Left hindlimb (tissue), 1 donor: ENCODE measurements around the gene CACNA1E.

Experiments
- DNase-seq: peaks from one replicate; pipeline ENCODE4 v3.0.0-alpha.2; 2018

CACNA1E gene

DNA sequence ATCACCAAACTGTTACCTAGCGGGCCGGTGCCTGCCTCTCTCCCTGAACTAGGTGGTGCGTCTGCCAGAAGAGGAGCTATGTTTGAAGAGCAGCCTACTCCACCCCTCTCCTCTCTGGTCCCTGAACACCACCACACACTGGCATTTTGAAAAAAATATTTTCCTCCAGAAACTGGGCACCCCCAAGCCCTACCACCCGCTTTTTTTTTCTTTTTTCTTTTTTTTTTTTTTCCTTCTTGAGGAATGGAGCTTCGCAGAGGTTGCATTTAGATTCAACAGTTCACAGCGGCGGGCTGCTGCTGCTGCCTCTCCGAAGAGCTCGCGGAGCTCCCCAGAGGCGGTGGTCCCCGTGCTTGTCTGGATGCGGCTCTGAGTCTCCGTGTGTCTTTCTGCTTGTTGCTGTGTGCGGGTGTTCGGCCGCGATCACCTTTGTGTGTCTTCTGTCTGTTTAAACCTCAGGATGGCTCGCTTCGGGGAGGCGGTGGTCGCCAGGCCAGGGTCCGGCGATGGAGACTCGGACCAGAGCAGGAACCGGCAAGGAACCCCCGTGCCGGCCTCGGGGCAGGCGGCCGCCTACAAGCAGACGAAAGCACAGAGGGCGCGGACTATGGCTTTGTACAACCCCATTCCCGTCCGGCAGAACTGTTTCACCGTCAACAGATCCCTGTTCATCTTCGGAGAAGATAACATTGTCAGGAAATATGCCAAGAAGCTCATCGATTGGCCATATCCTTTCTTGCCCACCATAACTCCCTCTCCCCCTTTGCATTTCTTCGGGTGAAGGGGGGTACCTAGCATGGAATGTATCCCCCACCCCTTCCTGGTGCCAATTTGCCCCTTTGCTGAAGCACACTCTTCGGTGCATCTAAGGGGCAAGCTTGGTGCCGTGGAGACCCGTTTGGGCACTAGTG is at the start of gene CACNA1E:
Gene CACNA1E, plus strand, starts transcription at position 233 of the 911 bp plus-strand sequence. Its CDS starts 228 bp downstream, at position 461.
- DNase-seq, result no peak

DNA sequence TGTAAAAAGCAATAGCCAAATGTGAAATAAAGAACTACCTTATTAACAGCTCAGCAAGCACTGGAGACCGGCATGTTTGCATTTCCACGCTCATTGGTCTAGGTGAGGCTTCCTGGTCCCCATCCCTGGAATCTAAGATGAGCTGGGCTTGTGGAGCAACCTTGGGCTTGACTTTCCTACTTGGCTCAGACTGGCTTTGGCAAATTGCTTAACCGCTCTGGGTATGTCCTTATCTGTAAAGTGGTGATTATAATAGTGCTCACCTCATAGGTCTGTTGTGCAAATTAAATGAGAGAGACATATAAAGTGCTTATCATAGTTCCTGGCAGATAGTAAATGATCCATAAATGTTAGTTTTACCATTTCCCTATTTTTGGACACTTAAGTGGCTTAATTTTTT is 49.4 kb upstream of the CACNA1E start:
- DNase-seq, result no peak

DNA sequence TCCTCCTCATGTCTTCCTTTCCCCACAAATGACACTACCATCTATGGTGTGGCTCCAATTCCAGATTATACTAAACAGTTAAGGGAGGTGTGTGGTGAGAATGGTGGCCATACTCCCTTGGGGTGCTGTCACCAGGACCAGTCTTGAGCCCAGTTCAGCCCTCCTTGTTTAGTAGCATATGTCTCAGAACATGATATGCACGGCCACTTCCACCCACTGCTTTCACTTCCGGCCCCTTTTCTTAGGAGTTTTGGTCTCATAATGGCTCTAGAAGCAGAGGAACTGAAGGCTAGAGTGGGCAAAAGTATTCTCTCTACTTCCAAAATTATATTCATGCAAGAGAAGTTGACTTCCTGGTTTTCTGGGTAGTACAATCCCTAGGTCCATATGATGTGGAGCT is 45.3 kb upstream of the CACNA1E start:
- no peak for DNase-seq

DNA sequence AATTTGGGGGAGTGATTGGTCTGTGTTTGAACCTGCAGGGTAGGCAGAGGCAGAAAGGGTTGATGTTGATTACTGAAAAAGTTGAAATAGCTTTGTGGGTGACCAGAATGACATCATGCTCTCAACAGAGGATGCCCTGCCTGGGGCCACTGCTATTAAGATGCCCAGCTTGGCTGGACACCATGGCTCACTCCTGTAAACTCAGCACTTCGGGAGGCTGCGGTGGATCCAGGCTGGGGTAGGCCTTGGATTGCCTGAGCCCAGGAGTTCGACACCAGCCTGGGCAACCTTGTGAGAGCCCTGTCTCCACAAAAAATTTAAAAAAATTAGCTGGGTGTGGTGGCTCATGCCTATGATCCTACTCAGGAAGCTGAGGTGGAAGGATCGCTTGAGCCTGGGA is 42.8 kb upstream of the CACNA1E start:
- DNase-seq, result no peak

DNA sequence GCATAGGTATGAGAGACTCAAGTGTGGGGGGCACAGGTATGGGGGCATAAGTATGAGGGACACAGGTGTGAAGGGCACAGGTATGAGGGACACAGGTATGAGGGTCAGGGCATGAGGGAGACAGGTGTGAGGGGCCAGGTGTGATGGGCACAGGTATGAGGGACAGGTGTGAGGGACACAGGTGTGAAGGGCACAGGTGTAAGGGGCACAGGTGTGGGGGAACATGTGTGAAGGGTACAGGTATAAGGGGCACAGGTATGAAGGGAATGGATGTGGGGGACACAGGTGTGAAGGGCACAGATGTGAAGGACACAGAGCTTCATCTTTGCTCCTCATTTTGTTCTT is 41.2 kb upstream of the CACNA1E start:
- DNase-seq, result no peak

DNA sequence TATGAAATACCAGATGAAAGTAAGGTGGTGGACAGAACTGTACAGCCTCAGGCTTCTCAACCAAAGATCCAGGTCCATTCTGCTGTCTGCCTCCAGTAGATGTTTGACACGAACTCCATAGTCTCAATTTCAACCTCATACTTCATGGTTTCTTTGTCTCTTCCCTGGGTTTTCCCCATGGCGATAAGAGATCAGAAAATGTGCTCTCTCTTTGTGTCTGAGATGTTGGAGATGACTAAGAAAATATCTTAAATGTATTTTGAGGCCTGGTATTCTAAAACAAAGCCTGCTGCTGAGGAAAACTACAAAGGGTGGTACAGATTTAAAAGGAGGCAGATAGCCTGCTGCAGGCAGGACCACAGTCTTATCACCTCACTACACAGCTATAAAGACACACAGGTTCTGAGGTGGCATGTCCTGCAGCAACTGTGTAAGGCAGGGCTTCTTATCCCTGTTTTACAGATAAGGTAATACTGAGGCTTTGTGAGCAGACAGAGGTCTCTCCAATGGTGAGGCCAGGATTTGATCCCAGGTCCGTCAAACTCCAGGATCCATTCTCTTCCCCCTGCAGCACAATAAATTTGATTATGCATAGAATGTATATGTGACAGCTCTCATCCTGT is 40.0 kb upstream of the CACNA1E start:
- no peak for DNase-seq

DNA sequence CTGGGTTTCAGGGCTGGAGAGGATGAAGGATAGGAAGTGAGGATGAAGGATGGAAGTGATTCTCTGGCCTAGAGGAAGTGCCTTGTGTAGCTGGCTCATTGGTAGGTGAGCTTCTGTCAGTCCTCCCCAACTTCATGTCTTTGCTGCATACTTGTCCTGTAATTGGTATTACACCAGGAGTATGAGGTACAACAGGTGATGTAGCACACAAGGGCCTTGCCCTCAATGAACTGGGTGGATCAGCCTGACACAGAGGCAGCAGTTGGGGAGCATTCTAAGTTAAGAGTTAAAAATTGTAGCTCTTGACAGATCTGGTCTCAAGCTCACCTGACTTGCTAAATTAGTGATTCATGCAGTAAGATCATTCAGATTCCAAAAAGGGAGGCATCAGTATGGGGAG is 37.9 kb upstream of the CACNA1E start:
- DNase-seq, result no peak

DNA sequence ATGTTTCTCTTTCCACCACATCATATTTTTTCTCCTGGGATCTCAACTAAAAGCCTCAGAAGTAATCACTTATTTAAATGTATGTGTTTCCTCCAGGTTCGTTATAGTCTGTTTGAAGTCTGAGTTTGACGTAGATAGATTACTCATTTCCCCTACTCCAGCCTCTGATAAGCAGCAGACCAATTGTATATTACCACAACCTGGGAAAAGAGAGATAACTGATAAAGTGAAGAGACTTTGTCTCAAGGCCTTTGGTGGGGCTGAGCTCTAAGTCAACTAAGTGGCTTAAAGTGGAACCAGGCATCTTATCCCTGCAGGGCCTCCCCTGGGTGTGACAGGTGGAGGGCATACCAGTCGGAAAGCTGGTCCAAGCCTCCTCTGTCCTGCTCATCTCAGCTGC is 34.9 kb upstream of the CACNA1E start:
- no peak for DNase-seq

DNA sequence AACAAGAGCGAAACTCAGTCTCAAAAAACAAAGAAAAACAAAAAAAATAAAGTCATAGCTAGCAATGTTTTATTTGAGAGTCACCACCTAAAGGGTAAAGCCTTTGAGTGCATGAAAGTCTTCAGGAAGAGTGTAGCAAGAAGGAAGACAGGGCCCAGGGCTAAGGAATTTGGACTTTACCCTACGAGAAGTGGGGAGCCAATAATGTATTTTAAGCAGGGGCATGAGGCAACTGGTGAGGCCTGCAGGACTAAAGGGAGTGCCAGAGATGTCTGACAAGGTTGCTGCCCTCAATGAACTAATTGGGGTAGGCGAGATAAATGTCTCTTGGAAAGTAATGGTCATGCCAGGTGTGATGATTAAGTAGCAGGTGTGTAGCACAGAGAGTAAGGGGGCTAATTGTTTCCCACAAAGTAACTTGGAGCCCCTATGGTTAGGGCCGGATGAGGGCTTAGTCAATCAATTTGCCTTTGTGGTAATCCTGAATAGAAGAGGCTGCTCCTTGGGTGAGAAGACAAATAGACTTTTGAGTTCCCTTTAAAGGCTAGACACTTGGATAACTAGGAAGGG is 31.6 kb upstream of the CACNA1E start:
- no peak for DNase-seq

DNA sequence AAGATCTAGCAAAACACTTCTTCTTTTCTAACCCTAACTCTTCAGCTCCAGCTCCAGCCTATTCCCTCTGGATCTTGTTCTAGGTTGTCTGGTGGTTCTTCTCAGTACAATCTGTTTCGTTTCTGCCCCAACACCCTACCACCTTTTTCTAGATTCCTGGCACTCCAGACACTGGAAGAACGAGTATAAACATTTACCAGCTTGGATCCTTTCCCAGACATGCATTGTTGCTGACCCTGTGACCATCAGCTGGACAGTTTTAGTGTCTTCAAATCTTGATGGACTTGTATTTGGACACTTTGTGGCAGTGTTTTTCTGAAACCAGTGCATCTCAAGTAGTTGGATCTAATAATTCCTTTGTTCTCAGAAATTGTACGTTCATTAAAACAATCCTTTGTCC is 30.6 kb upstream of the CACNA1E start:
- DNase-seq, result no peak

DNA sequence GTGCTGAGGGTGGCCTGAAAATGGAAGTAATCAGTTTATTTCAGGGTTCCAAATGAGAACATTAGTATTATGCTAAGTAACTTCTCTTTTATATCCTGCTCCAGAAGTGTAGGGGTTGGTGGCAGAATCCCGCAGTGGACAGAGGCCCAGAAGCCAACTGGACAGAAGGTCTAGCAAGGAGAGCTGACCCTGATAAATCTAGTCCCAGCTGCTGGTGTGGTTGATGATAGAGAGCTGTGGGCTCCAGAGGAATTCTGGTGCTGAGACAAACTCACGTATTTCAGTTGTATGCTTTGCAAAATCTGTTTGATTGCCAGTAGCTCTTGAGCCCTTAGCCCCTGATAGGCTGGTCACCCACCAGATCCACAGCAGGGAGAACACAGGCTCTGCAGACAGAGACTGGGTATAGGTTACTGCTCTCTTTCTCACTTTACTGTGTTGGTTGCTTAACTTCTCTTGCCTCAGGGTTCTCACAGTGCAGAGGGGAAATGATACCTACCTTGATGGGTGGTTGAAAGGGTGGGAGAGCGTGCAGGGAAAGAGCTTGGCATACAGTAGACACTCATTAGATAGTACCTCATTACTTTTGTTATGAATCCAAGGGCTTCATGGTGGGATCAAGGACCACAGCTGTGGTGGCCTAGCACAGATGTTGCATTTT is 29.6 kb upstream of the CACNA1E start:
- DNase-seq, result no peak

DNA sequence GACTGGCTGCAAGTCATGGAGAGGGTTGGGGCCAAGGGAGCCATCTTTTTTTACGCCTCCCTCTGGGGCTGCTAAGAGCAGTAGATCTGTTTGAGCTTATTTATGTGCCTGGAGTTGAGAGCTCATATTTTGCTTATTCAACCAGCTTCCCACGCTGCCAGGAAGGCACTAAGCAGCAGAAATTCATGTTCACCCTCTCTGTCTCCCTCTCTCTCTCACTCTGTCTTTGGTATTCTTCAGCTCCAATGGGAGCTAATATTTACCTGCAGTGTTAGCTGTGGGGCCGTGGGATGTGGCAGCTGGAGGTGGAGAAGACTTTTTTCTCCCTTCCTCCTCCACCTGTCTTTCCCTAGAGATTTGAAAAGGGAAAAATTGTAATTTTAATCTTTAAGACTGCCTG is 26.8 kb upstream of the CACNA1E start:
- DNase-seq, result no peak

DNA sequence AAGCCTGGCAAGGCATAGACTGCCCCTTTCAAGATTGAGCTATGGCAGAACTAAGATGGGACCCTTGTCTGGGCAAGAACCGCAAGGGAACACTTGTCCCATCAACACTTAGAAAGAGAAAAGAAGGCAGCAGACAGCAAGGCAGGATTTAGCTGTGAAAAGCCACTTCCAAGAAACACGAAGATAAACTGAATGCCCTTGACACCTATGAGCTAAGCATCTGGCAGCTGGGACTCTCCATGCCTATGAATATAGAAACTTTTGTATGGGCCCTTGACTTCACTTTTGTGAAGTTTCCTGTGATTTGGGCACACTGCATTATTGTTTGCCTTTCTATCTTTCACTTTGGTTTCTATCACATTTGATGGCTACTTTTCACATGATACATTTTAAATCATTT is 24.9 kb upstream of the CACNA1E start:
- no peak for DNase-seq

DNA sequence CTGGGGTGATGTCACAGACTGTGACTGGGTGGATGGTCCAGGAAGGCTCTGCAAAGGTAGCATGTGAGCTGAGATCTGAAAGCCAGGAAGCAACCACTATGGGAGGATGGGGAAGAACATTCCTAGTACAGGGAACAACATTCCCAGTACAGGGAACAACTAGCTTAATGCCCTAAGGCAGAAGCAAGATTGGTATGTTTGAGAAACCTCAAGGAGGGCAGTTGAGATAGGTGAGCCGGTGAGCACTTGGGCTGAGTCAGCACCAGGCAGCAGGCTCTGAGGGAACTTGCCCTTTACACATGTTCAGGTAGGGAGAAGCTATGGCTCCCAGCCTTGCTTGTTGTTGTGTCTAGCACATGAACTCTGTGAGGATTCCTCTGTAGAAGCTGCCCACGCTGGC is 24.2 kb upstream of the CACNA1E start:
- DNase-seq, result no peak

DNA sequence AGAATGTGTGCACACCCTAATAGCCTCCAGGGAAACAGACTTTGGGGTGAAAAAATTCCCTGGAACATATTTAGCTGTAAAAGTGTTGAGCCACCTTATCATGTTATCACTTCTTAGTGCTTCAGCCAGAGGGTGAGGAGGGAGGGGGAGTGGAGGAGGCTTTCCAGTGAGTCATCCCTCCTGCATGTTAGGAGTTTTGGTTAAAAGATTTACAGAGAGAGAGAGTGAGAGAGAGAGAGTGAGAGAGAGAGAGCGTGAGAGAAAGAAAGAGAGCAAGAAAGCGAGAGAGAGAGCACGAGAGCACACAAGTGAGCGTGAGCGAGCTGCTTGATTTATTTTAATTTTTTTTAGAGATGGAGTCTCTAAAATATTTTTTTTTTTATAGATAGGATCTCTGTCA is 13.5 kb upstream of the CACNA1E start:
- no peak for DNase-seq

DNA sequence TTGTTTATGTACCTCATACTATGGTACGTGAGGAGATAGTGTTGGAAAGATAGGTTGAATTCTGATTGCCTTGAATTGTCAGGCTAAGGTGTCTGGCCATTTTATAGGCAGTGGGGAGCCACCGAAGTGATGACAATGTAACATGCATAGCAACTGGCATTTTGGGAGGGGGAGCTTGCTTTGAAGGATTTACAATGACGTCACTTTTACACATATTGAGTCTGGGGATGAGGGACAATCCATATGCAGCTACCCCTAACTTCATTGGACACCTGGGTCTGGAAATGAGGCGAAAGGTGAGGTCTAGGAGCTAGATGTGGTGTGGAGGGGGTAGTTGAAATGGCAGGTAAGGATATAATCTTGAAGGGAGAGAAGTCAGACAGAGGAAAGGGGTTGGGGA is 7.7 kb upstream of the CACNA1E start:
- DNase-seq, result no peak

DNA sequence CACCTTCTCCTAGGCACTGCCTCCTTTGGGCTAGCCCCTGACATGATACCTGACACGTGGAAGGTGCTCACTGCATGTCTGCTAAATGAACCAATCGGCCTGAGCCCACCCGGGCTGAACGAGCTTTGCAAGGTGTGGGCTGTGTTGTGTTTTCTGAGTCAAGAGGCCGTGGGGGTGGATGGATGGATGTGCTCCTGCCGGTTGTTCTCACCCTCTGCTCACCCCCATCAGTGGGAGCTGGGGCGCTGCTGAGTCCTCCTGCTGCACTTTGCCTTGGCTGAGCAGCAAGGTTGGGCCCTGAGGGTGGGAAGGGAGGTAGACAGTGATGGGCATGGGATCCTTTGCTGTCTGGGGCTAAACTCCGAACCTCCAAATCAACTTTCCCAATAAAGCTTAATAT is 6.7 kb upstream of the CACNA1E start:
- DNase-seq, result no peak

DNA sequence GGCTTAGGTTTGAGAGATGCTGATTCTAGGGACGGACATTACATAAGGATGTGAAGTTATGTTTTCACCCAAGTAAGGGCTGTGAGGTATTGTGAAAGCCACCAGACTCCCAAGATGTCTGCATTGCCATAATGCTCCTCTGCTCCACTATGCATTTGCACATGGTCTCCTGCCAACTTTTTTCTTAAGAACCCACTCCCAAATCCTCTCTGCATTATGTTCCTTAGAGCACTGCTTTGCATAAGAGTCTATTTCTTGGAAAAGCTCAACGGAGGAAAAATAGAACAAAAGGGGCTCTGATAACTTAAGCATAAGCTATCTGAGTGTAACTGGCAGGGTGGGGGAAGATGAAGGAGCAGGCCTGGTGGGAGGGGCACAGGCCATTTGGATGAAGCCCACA is 5.0 kb upstream of the CACNA1E start:
- DNase-seq, result no peak

DNA sequence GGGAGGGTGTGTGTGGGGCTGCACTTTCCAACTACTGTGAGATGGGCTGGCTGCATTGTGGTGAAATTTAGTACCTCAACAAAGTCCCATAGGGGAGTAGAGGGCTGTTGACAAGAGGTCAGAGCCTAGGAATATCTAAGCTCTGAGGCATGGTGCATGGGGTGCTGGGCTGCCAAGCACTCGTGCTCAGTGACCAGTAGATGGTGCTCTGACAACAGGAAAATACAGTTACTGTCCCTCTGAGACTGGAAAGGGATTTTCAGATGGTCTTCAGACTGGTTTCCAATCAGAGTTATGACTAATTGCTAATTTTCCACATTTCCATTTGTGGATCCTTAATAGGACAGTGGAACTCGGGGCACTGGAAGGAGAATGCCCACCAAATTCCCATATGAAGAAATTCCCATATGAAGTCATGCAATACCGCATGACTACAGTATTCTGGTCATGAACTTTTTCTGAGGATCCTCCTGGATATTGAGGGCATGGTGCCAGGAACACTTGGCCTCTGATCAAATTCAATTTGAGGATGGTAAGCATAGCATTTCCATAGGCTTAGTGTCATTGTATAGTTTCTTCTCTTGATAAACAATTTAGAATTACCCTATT is 4.1 kb upstream of the CACNA1E start:
- DNase-seq, result no peak

DNA sequence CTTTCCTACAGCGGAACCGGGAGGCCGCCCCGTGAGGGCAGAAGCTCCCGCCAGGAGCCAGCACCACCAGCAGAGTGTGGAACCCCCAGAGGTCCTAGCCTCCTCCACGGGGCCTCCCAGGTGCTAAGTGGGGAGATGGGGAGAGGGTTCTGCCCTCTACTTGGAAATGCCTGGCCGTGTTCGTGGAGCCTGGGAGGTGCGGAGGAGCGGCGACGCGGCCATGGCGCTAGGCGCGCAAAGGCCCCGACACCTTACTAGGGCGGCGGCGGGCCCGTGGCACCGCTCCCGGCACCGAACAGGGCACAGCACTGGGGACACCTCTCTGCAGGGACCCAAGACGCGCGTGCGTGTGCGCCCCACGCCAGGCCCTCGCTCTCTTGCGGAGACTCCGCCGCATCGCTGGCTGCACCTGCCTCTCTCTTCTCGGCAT is 1.3 kb upstream of the CACNA1E start:
- no peak for DNase-seq

DNA sequence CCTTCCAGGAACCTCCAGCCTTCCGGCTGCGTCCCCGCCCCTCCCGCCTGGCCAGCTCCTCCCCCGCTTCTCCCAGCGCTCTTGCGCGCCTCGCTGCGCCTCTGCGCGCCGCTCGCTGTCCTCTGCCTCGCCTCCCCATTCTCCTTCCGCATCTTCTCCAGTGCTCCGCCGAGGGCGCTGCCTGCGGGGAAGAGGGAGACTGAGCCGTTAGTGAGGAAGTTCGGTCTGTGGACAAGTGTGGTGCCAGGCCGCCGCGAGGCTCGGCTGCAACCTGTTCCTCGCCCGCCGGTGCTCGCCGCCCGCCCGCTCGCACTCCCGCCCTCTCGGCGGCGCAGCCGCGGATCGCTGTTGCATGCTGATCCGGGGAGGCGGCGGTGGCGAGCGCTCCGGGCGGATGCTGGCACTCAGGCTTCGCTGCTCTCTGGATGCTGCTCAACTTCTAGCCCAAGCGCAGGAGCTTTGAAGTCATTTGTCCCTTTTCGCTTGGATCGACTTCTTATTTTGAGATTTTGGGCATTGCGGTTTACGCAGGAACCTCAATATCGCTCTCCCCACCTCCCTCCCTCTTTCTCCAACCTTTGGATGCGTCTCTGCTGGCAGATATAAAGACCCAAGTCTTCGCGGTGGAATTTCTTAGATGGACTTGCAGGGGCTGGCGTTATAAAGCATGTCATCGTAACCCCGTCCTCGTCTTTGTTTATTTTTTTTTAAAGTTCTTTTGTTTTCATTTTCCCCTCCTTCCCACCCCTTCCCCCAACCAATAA is 614 bp upstream of the CACNA1E start:
- no peak for DNase-seq

DNA sequence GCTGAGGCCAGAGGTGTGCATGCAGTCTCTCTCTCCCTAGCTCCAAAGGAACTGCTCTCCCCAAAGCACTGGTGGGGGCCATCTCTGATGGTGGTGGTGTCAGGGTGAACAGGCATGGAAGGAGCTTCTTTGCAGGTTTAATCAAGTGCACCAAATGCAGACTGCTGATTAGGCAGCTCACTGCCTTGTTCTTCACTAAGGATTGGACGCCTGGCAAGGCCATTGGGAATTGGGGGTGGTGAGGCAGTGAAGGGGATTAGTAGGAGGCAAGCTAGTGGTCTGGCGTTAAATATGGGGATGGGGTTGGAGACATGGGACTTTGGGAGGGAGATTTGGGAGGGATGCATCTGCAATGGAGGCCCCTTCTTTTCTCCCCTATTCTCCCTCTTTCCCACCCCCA is 1.5 kb downstream of the CACNA1E start:
- DNase-seq, result no peak
